Measurements from ENCODE around the gene DENND1C.

Gene DENND1C

DNA sequence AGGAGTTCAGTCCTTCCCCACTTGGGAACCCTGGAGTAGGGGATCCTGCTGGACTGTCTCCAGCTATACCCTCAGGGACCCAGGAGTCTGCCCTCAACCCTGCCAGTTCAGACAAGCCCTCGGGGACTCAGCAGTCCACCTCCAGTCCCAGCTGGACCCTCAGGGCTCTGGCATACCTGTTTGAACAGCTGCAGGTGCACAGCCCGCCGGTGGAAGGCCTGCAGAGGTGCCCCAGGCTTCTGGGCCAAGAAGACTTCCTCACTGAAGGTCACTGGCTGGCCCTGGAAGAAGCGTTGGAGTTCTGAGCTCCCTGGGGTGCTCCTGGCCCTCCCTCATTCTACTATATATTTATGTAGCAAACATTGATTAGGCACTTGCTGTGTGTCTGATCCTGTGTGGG lies 8.9 kb downstream of the DENND1C start:
- H3K4me2 ChIP-seq (ENCODE audit: low read length) = no peak overlapping the region
- no peaks in the 10 kb centered on the region for H3F3A ChIP-seq (ENCODE audit: insufficient read depth, low read length)

DNA sequence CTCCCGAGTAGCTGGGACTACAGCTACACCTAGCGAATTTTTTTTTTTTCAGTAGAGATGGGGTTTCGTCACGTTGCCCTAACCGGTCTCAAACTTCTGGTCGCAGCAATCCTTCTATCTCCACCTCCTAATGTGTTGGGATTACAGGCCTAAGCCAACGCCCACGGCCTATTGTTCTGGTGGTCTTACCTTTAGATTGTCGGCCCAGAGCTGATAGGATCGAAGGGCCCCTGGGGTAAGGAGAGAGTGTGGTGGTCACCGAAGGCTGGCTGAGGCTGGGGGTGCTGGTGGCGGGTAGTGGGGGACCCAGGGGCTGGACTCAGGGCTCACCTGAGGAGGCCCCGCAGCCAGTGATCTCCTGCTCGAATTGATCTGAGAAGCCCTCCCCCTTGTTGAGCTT lies 10.5 kb downstream of the DENND1C start:
- Histone ChIP-seq H3K9me3 (ENCODE audit: low read length) (no peaks in the 10 kb centered on the region), H3K9me2 (ENCODE audit: low read depth, low read length) (no peaks in the 10 kb centered on the region), H3F3A (ENCODE audit: insufficient read depth, low read length) (no peaks in the 10 kb centered on the region), H3K9ac (ENCODE audit: low read length) (no peak overlapping the region), H3K79me2 (ENCODE audit: insufficient read depth, low read length) (no peaks in the 10 kb centered on the region), H2AFZ (ENCODE audit: low read length) (no peak overlapping the region), H3K36me3 (ENCODE audit: insufficient read depth, low read length) (peaks cover 17% of the 10 kb centered on the region), H3K4me3 (ENCODE audit: low read depth, low read length, poor library complexity, severe bottlenecking) (no peak overlapping the region), H3K27ac (ENCODE audit: low read depth, low read length, poor library complexity, severe bottlenecking) (no peak overlapping the region), H4K20me1 (ENCODE audit: insufficient read depth, low read length) (no peaks in the 10 kb centered on the region), H3K27me3 (ENCODE audit: insufficient read depth, low read length) (no peaks in the 10 kb centered on the region), H3K4me2 (ENCODE audit: low read length) (no peak overlapping the region), H3K4me1 (ENCODE audit: insufficient read depth, low read length, severe bottlenecking) (no peaks in the 10 kb centered on the region)
- TF ChIP-seq EZH2 (IDR thresholded peaks at IDR 0.05; ENCODE audit: borderline replicate concordance, low read length) = no peak
- TF ChIP-seq, protein P1, sequence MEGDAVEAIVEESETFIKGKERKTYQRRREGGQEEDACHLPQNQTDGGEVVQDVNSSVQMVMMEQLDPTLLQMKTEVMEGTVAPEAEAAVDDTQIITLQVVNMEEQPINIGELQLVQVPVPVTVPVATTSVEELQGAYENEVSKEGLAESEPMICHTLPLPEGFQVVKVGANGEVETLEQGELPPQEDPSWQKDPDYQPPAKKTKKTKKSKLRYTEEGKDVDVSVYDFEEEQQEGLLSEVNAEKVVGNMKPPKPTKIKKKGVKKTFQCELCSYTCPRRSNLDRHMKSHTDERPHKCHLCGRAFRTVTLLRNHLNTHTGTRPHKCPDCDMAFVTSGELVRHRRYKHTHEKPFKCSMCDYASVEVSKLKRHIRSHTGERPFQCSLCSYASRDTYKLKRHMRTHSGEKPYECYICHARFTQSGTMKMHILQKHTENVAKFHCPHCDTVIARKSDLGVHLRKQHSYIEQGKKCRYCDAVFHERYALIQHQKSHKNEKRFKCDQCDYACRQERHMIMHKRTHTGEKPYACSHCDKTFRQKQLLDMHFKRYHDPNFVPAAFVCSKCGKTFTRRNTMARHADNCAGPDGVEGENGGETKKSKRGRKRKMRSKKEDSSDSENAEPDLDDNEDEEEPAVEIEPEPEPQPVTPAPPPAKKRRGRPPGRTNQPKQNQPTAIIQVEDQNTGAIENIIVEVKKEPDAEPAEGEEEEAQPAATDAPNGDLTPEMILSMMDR (IDR thresholded peaks at IDR 0.05; ENCODE audit: low read length) = no peak

More for the DNA sequence above, 8.9 kb downstream of the DENND1C start:
- no peak overlapping the region for H3K27ac ChIP-seq (ENCODE audit: low read depth, low read length, poor library complexity, severe bottlenecking)
- no peaks in the 10 kb centered on the region for H4K20me1 ChIP-seq (ENCODE audit: insufficient read depth, low read length)
- no peak overlapping the region for H2AFZ ChIP-seq (ENCODE audit: low read length)
- H3K27me3 ChIP-seq (ENCODE audit: insufficient read depth, low read length) = no peaks in the 10 kb centered on the region
- H3K9me3 ChIP-seq (ENCODE audit: low read length) = no peaks in the 10 kb centered on the region
- no peak overlapping the region for H3K4me3 ChIP-seq (ENCODE audit: low read depth, low read length, poor library complexity, severe bottlenecking)
- no peak for TF ChIP-seq EZH2 (IDR thresholded peaks at IDR 0.05; ENCODE audit: borderline replicate concordance, low read length)
- TF ChIP-seq, protein P1 (IDR thresholded peaks at IDR 0.05; ENCODE audit: low read length) = no peak
- H3K79me2 ChIP-seq (ENCODE audit: insufficient read depth, low read length) = no peaks in the 10 kb centered on the region
- no peak overlapping the region for H3K9ac ChIP-seq (ENCODE audit: low read length)
- H3K9me2 ChIP-seq (ENCODE audit: low read depth, low read length) = no peaks in the 10 kb centered on the region
- no peaks in the 10 kb centered on the region for H3K4me1 ChIP-seq (ENCODE audit: insufficient read depth, low read length, severe bottlenecking)
- peaks cover 29% of the 10 kb centered on the region for H3K36me3 ChIP-seq (ENCODE audit: insufficient read depth, low read length)

DNA sequence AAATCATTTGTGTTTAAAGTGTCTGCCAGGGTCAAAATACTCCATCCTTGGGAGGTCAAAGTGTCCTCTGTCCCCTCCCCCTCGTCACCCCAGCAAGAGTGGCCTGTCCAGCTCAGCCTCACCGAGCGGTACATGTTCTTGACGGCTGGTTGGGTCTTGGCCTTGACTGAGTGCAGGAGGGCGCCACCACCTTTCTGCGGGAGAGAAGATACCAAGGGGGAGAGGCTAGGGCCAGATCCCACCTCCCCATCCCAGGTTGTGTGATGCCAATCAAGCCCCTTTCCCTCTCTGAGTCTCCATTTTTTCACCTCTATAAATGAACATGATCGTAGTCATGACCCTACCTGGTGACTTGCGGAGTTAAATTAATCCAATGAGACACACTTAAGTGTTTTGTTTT lies 11.4 kb downstream of the DENND1C start:
- TF ChIP-seq, protein P1 (IDR thresholded peaks at IDR 0.05; ENCODE audit: low read length) = no peak
- TF ChIP-seq EZH2 (IDR thresholded peaks at IDR 0.05; ENCODE audit: borderline replicate concordance, low read length) = no peak
- H3K4me2 ChIP-seq (ENCODE audit: low read length) = no peak overlapping the region
- no peak overlapping the region for H2AFZ ChIP-seq (ENCODE audit: low read length)
- no peaks in the 10 kb centered on the region for H3K9me3 ChIP-seq (ENCODE audit: low read length)
- H3K9me2 ChIP-seq (ENCODE audit: low read depth, low read length) = no peaks in the 10 kb centered on the region
- no peaks in the 10 kb centered on the region for H3K4me1 ChIP-seq (ENCODE audit: insufficient read depth, low read length, severe bottlenecking)
- H3K27me3 ChIP-seq (ENCODE audit: insufficient read depth, low read length) = 0 out of 2 replicates have a peak, but pooled peaks cover 1% of the 10 kb centered on the region
- no peaks in the 10 kb centered on the region for H3K79me2 ChIP-seq (ENCODE audit: insufficient read depth, low read length)
- H3K4me3 ChIP-seq (ENCODE audit: low read depth, low read length, poor library complexity, severe bottlenecking) = no peak overlapping the region
- no peaks in the 10 kb centered on the region for H3F3A ChIP-seq (ENCODE audit: insufficient read depth, low read length)
- H3K9ac ChIP-seq (ENCODE audit: low read length) = no peak overlapping the region
- H3K36me3 ChIP-seq (ENCODE audit: insufficient read depth, low read length) = peaks cover 8% of the 10 kb centered on the region
- no peak overlapping the region for H3K27ac ChIP-seq (ENCODE audit: low read depth, low read length, poor library complexity, severe bottlenecking)
- H4K20me1 ChIP-seq (ENCODE audit: insufficient read depth, low read length) = no peaks in the 10 kb centered on the region
